BJ (cell line): Measurements from ENCODE around the gene HNRNPAB. TPM values are rescaled to one million over a fixed set of nuclear protein-coding genes. Genes with fewer than 3 reads are reported as not detected.
"Not testable (repeated sequence)": the region's sequence is repeated elsewhere in the genome, so short reads cannot be mapped to it uniquely, and the experiment has no call there.

Source experiments
- CTCF ChIA-PET: fragments of 350-600 bp; formaldehyde crosslinking; extraction: SDS; loops from one replicate; lab custom pipeline; 2021; ENCODE audit warnings: antibody characterized with exemption, inconsistent platforms; lab: Yijun Ruan, JAX
- POLR2A ChIA-PET: fragments of 300-600 bp; sonication (Branson Sonifier 250); formaldehyde crosslinking; extraction: SDS; loops from one replicate; lab custom pipeline; 2021; ENCODE audit warnings: antibody characterized with exemption; lab: Charles Lee
- DNase-seq: peaks from one replicate; pipeline ENCODE4 v3.0.0-alpha.2; 2011; ENCODE audit warnings: low read depth
- H3K27me3 ChIP-seq: 2 replicates; pipeline ENCODE4 v1.6.0; 2011; ENCODE audit warnings: low read length; ENCODE audit not compliant: control insufficient read depth, insufficient read depth
- H3K36me3 ChIP-seq: 2 replicates; pipeline ENCODE4 v1.5.1; 2011; ENCODE audit warnings: low read length; ENCODE audit not compliant: control insufficient read depth, insufficient read depth
- H3K4me3 ChIP-seq: 2 replicates; pipeline ENCODE4 v1.5.1; 2011; ENCODE audit warnings: low read depth, mild to moderate bottlenecking, control low read depth, low read length
- CTCF ChIP-seq: IDR thresholded peaks from 2 replicates; pipeline ENCODE4 v1.5.1; 2011; ENCODE audit warnings: low read depth, mild to moderate bottlenecking, control low read depth, inconsistent platforms, low read length, moderate library complexity; ENCODE audit not compliant: insufficient read depth
- polyA plus RNA-seq: library from polyadenylated mRNA; depleted of rRNA; stranded (reverse); fragments of >200 nt; gene quantifications from 2 replicates; pipeline ENCODE4 v1.2.3, GENCODE V29; 2011

Gene HNRNPAB
- polyA plus RNA-seq, 1 experiment, result 59.3 TPM

DNA sequence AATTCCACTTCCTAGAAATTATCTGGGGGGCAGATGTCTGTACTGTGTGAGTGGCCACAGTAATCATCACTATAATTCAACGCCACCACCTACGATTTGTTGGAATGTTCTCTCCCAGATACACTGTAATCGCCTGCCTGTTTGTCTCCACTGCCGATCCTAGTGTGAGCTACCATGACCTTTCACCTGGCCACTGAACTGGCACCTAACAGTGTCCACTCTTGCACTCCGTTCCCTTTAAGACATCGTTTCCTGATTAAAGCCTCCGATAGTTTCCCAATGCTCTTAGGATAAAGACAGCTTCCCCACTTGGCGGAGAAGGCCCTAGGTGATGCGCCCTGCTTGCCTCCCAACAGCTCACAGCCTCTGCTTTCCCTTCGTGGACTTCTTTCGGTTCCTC, 24.3 kb downstream of the HNRNPAB start:
- no peaks in the 10 kb centered on the region for H3K27me3 ChIP-seq
- H3K36me3 ChIP-seq, result peaks cover 9% of the 10 kb centered on the region
- POLR2A ChIA-PET, result no interaction called here
- CTCF ChIA-PET, result no interaction called here
- H3K4me3 ChIP-seq, result no peak overlapping the region
- no peak for DNase-seq
- TF ChIP-seq CTCF, result no peak

- H3K36me3 ChIP-seq, POLR2A ChIA-PET, H3K4me3 ChIP-seq, DNase-seq, H3K27me3 ChIP-seq: not testable (repeated sequence)
- CTCF ChIA-PET, result interaction anchor here (1.0 kb wide), 1 partner anchor 17 kb away, joined by 4 read pairs; no protein-coding TSS in a partner anchor
Measured at GRCh38 chr5:178229111-178229510, 24.8 kb downstream of the HNRNPAB start.

DNA sequence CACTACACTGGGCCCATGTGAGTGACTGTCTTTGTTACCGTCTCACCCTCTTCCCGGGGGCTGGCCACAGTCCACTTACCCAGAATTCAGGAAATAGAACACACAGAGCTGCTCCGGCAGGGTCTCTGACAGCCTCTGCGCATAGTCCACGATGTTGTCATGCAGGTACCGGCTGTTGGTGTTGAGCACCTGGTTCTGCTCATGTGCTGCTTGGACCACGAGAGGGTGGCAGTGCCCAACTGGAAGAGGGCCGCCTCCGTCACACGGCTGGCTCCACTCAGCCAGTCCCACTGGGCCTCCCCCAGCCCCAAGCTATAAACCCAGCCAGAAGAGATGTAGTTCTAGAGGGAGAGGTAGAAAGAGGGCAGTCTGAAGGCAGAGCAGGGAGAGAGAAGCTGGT, 25.5 kb downstream of the HNRNPAB start:
- DNase-seq, result no peak
- Histone ChIP-seq H3K27me3 (no peaks in the 10 kb centered on the region), H3K4me3 (no peak overlapping the region), H3K36me3 (peaks cover 8% of the 10 kb centered on the region)
- ChIA-PET CTCF (interaction anchor here (0.6 to 1.2 kb wide), 3 partner anchors 14 to 18 kb away, joined by 3 to 4 read pairs (median 3); no protein-coding TSS in a partner anchor), POLR2A (no interaction called here)
- no peak for TF ChIP-seq CTCF

GRCh38 chr5:178230879-178231538, 26.7 kb downstream of the HNRNPAB start:
- Histone ChIP-seq H3K27me3 (no peaks in the 10 kb centered on the region), H3K36me3 (peaks cover 8% of the 10 kb centered on the region), H3K4me3 (peak overlapping the region; percentile 77)
- CTCF ChIA-PET, result interaction anchor here (1.2 to 1.5 kb wide), 3 partner anchors 17 to 19 kb away, joined by 3 read pairs; no protein-coding TSS in a partner anchor
- POLR2A ChIA-PET, result interaction anchor here (0.6 to 0.9 kb wide), 3 partner anchors 10 to 382 kb away, joined by 3 to 6 read pairs (median 3); no protein-coding TSS in a partner anchor
- no peak for TF ChIP-seq CTCF
- no peak for DNase-seq

GRCh38 chr5:178231539-178232123, 27.3 kb downstream of the HNRNPAB start:
- H3K36me3 ChIP-seq, result peaks cover 8% of the 10 kb centered on the region
- ChIA-PET CTCF (interaction anchor here (1.2 to 1.5 kb wide), 2 partner anchors 17 to 20 kb away, joined by 3 read pairs; no protein-coding TSS in a partner anchor), POLR2A (interaction anchor here (0.6 to 0.9 kb wide), 2 partner anchors 12 to 382 kb away, joined by 3 read pairs; no protein-coding TSS in a partner anchor)
- no peak for DNase-seq
- H3K27me3 ChIP-seq, result no peaks in the 10 kb centered on the region
- TF ChIP-seq CTCF, result no peak
- H3K4me3 ChIP-seq, result peak overlapping the region; percentile 77
